Measurements from ENCODE around the gene FXYD7. TPM values are rescaled to one million over a fixed set of nuclear protein-coding genes. Genes with fewer than 3 reads are reported as not detected.

The FXYD7 gene
- total RNA-seq, 1 experiment from 2014 or later: 0.71 TPM

DNA sequence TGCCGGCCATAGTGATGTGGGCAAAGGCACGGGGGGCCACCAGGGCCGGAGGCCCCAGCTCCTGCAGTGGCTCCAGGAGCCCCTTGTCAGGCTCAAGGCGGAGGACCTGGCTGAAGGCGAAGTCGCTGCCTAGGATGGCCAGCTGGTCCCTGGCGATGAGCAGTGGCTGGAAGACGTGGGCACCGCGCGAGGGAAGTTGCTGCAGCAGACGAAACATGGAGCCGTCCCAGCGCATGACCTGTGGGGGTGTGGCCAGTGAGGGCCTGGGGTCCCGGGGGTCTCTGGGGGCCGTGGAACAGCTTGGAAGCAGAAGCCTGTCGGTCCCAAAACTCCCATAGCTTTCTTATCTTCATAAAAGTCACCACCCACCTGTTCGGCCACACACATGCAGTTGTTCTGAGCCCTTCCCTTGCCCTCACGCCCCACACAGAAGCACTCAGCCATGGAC is 17.8 kb upstream of the FXYD7 start (continued):
- TF ChIP-seq YY1 (IDR thresholded peaks at IDR 0.05; ENCODE audit: extremely low read depth, insufficient replicate concordance, low read depth, low read length): no peak
- TF ChIP-seq, protein P1, sequence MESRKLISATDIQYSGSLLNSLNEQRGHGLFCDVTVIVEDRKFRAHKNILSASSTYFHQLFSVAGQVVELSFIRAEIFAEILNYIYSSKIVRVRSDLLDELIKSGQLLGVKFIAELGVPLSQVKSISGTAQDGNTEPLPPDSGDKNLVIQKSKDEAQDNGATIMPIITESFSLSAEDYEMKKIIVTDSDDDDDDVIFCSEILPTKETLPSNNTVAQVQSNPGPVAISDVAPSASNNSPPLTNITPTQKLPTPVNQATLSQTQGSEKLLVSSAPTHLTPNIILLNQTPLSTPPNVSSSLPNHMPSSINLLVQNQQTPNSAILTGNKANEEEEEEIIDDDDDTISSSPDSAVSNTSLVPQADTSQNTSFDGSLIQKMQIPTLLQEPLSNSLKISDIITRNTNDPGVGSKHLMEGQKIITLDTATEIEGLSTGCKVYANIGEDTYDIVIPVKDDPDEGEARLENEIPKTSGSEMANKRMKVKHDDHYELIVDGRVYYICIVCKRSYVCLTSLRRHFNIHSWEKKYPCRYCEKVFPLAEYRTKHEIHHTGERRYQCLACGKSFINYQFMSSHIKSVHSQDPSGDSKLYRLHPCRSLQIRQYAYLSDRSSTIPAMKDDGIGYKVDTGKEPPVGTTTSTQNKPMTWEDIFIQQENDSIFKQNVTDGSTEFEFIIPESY (IDR thresholded peaks at IDR 0.05; ENCODE audit: extremely low read depth, insufficient replicate concordance, low read length): no peak
- no peak for TF ChIP-seq SRF (IDR thresholded peaks at IDR 0.05; ENCODE audit: low read depth)
- no peak for TF ChIP-seq JUND (IDR thresholded peaks at IDR 0.05)
- TF ChIP-seq FOSL1 (IDR thresholded peaks at IDR 0.05; ENCODE audit: low read depth): no peak
- TF ChIP-seq SP1 (IDR thresholded peaks at IDR 0.05; ENCODE audit: low read depth): no peak

DNA sequence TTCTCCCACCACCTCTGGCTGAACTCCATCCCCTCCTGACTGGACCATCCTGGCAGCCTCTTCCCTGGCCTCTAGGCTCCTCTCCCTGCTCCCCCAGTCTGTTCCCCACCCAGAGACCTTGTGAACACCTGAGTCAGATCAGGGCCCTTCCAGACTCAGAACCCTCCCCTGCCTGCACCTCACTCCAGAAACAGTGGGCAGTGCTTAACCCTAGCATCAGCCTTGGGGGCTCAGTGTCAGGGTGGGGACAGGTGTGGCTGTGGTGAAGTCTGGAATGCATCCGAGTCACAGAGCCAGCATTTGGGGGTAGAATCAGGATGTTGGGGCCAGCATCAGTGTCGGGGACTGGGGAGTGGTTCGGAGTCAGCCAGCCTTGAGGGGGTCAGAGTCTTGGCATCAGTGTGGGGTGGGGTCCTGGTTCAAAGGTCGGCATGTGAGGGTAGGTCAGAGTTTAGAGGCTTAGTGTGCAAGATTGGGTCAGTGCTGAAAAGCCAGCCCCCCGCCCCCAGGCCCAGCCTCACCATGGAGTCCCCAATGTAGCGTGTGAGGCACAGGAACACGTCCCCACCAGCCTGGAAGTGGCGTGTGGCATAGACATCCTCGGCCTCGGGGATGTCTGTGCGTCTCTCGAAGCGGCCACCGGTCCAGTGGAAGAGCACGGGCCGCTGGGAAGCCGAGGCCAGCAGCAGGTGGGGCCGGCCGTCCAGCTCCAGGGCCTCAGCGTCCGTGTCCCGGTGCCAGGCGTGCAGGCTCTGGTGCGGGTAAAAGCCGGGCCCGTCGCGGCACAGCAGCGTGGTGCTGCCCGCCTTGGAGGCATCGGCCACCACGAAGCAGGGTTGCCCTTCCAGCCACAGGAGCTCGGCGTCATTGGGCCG is 17.1 kb upstream of the FXYD7 start:
- ATAC-seq (no peak), DNase-seq (ENCODE audit: low read depth, low spot score) (no peak)
- Histone ChIP-seq H3K9me2 (ENCODE audit: insufficient read depth) (no peaks in the 10 kb centered on the region), H3K4me3 (replicated peaks in 1 of 2; ENCODE audit: low read depth in 1 of 2, low read length in 2 of 2) (no peak overlapping the region), H3K36me3 (ENCODE audit: control insufficient read depth in 1 of 2, insufficient read depth in 2 of 2, low read length in 2 of 2) (no peaks in the 10 kb centered on the region), H3K4me1 (ENCODE audit: control insufficient read depth in 1 of 2, insufficient read depth in 2 of 2, low read length in 2 of 2) (peaks cover 18 to 36% of the 10 kb centered on the region in 2 experiments), H3K27me3 (ENCODE audit: insufficient read depth, low read length) (no peaks in the 10 kb centered on the region), H3K9me3 (ENCODE audit: control insufficient read depth in 1 of 2, insufficient read depth in 1 of 2, low read depth in 1 of 2, low read length in 2 of 2) (no peaks in the 10 kb centered on the region), H3K79me2 (ENCODE audit: insufficient read depth, low read length) (no peaks in the 10 kb centered on the region), H3K27ac (ENCODE audit: low read depth, low read length) (no peak overlapping the region), H2AFZ (ENCODE audit: low read depth, low read length, poor library complexity, severe bottlenecking) (no peak overlapping the region), H4K20me1 (ENCODE audit: insufficient read depth) (no peaks in the 10 kb centered on the region), H3K4me2 (ENCODE audit: low read length) (0 out of 2 replicates have a peak overlapping the region, but pooled peaks have one; percentile 87), H3K9ac (ENCODE audit: low read length) (no peak overlapping the region)
- intact Hi-C loops (cut with micrococcal nuclease): no loop called here
- ChIA-PET CTCF (interaction anchor here (1.3 to 1.9 kb wide), 2 partner anchors 9 to 16 kb away, joined by 3 to 10 read pairs; partner anchors contain the start of genes FXYD7 and LGI4), RAD21 (ENCODE audit: low non-redundant PET in 1 of 2, low total read pairs in 2 of 2, uncharacterized antibody in 2 of 2, unreplicated experiment in 2 of 2) (no interaction called here), POLR2A (no interaction called here)
- no TSS peak for BruUV-seq (replicated peaks)
- TF ChIP-seq, protein P2, sequence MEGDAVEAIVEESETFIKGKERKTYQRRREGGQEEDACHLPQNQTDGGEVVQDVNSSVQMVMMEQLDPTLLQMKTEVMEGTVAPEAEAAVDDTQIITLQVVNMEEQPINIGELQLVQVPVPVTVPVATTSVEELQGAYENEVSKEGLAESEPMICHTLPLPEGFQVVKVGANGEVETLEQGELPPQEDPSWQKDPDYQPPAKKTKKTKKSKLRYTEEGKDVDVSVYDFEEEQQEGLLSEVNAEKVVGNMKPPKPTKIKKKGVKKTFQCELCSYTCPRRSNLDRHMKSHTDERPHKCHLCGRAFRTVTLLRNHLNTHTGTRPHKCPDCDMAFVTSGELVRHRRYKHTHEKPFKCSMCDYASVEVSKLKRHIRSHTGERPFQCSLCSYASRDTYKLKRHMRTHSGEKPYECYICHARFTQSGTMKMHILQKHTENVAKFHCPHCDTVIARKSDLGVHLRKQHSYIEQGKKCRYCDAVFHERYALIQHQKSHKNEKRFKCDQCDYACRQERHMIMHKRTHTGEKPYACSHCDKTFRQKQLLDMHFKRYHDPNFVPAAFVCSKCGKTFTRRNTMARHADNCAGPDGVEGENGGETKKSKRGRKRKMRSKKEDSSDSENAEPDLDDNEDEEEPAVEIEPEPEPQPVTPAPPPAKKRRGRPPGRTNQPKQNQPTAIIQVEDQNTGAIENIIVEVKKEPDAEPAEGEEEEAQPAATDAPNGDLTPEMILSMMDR (IDR thresholded peaks at IDR 0.05 in 2 of 3, conservative IDR thresholded peaks at IDR 0.05 in 1 of 3; ENCODE audit: borderline replicate concordance in 1 of 3, insufficient read depth in 1 of 3, low read depth in 2 of 3, low read length in 2 of 3): no peak
- TF ChIP-seq ZFX (IDR thresholded peaks at IDR 0.05): no peak
- no peak for TF ChIP-seq EZH2phosphoT487 (IDR thresholded peaks at IDR 0.05; ENCODE audit: borderline replicate concordance)
- TF ChIP-seq YY1 (IDR thresholded peaks at IDR 0.05; ENCODE audit: extremely low read depth, insufficient replicate concordance, low read depth, low read length): no peak
- no peak for TF ChIP-seq CBX3 (IDR thresholded peaks at IDR 0.05; ENCODE audit: low read depth)
- no peak for TF ChIP-seq TCF7L2 (IDR thresholded peaks at IDR 0.05; ENCODE audit: borderline replicate concordance, extremely low read depth, insufficient read depth, insufficient read length)
- no peak for TF ChIP-seq SRF (IDR thresholded peaks at IDR 0.05; ENCODE audit: low read depth)
- no peak for TF ChIP-seq ZNF274 (IDR thresholded peaks at IDR 0.05; ENCODE audit: low read depth, low read length)
- TF ChIP-seq, protein P1 (IDR thresholded peaks at IDR 0.05; ENCODE audit: extremely low read depth, insufficient replicate concordance, low read length): no peak
- TF ChIP-seq ELF1 (IDR thresholded peaks at IDR 0.05; ENCODE audit: borderline replicate concordance, low read depth): no peak
- no peak for TF ChIP-seq RAD21 (IDR thresholded peaks at IDR 0.05; ENCODE audit: low read depth)
- no peak for TF ChIP-seq POLR2AphosphoS5 (IDR thresholded peaks at IDR 0.05; ENCODE audit: low read depth, low read length)
- no peak for TF ChIP-seq EZH2 (IDR thresholded peaks at IDR 0.05)
- TF ChIP-seq FOSL1 (IDR thresholded peaks at IDR 0.05; ENCODE audit: low read depth): no peak

All from HCT116 (cell line).